AG09309 (cell line): Measurements from ENCODE around the gene OSBP.

Experiments
- DNase-seq: peaks from one replicate; pipeline ENCODE4 v3.0.0-alpha.2; 2010; ENCODE audit warnings: low read depth
- H3K4me3 ChIP-seq: 2 replicates; pipeline ENCODE4 v1.5.1; 2011; ENCODE audit warnings: mild to moderate bottlenecking, low read depth, low read length, moderate library complexity; ENCODE audit not compliant: control insufficient read depth
- TF ChIP-seq, protein P1 (sequence below): IDR thresholded peaks from 2 replicates; pipeline ENCODE4 v1.5.1; 2011; ENCODE audit warnings: mild to moderate bottlenecking, low read depth, low read length, inconsistent platforms; ENCODE audit not compliant: insufficient read depth, control insufficient read depth; ENCODE audit errors: missing control alignments

Gene OSBP

DNA sequence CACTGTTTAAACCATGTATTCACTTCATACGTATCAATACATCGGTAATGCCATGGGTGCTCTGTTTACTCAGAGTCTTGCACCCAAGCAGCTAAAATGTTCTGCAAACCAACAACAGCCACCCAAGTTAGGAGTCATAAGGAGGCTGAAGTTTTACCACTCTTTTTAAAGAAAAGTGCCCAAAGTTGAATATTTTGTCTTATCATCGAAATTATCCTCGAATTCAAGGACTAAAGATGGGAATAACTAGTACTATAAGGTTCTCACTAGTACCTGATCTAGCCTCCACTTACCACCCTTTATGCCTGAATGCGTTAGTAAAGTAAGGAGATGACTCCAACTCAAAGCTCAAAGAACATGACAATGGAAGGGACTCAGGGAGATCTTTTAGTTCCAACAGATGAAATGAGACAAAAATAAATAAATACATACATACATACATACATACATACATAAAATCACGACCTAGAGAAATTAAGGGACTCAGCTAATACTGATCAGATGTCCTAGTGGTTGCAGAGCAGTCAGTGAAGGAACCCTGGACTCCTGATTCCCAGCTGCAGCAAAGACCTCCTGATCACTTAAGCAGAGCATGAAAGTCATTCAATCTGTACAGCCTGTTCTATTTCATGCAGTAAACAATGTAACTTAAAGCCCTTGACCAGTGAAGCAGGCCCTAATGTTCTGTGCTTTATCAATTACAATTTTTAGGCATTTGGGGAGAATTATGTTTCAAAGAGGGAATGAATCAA is 7.7 kb downstream of the OSBP start:
- DNase-seq: no peak
- no peak overlapping the region for H3K4me3 ChIP-seq
- TF ChIP-seq, protein P1, sequence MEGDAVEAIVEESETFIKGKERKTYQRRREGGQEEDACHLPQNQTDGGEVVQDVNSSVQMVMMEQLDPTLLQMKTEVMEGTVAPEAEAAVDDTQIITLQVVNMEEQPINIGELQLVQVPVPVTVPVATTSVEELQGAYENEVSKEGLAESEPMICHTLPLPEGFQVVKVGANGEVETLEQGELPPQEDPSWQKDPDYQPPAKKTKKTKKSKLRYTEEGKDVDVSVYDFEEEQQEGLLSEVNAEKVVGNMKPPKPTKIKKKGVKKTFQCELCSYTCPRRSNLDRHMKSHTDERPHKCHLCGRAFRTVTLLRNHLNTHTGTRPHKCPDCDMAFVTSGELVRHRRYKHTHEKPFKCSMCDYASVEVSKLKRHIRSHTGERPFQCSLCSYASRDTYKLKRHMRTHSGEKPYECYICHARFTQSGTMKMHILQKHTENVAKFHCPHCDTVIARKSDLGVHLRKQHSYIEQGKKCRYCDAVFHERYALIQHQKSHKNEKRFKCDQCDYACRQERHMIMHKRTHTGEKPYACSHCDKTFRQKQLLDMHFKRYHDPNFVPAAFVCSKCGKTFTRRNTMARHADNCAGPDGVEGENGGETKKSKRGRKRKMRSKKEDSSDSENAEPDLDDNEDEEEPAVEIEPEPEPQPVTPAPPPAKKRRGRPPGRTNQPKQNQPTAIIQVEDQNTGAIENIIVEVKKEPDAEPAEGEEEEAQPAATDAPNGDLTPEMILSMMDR: no peak

DNA sequence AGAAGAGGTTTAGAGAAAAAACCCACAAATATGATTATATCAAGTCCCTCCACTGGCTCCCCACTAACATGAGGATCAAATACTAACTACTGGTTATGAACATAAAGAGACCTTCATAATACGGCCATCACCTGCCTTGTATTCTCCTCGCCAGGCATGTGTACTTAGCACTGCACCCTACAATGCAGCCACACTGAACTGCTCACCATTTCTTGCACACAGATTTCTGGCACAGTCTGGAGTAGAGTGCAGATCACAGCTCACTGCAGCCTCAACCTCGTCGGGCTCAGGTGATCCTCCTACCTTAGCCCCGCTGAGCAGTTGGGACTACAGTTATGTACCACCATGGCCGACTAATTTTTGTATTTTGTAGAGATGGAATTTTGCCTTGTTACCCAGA is 13.1 kb downstream of the OSBP start:
- DNase-seq: no peak
- TF ChIP-seq, protein P1: no peak
- no peak overlapping the region for H3K4me3 ChIP-seq

DNA sequence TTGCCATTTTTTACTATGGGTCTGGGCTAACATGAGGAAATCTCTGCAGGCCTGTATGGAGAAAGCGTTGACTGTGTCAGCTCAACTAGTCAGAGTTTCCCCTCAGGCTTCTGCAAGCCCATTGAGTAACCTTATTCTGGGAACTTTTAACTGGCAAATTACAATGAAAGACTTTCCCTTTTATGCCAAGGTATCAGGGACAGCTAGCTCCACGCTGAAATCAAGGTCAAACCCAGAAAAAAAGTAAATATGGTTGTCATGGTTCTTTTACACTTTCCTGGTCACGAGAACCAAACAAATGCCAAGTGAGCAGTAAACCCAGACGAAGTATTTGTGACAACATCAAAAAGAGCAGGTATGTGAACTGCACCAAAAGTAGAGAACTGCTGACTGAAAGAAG is 13.8 kb downstream of the OSBP start:
- TF ChIP-seq, protein P1: no peak
- DNase-seq: no peak
- no peak overlapping the region for H3K4me3 ChIP-seq

GRCh38 chr11:59600636-59601035 is 14.9 kb downstream of the OSBP start:
- TF ChIP-seq, protein P1: no peak
- no peak overlapping the region for H3K4me3 ChIP-seq
- DNase-seq: no peak

DNA sequence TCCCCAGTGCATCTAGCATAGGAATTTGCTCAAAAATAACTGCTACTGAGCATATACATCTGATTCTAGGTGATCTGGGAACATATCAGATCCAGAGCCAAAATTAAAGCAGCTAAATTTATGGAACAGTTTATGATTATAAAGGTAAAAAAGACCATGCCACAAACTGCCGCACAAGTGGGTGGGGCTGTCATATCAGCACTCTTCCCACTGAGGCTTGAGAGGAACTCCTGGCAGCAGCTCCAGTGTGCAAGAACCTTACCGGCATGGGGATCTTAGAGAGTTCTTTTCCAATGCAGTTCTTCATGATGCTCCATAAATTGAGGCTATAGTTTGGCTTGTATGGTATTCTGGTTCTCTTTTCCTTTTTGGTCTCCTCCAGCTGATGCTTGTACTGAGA is 15.3 kb downstream of the OSBP start:
- no peak for DNase-seq
- TF ChIP-seq, protein P1: no peak
- no peak overlapping the region for H3K4me3 ChIP-seq

- TF ChIP-seq, protein P1: no peak
- no peak for DNase-seq
- no peak overlapping the region for H3K4me3 ChIP-seq
Observed at GRCh38 chr11:59598961-59599360, 16.6 kb downstream of the OSBP start.
